Measurements from ENCODE around the gene PALD1. TPM values are rescaled to one million over a fixed set of nuclear protein-coding genes. Genes with fewer than 3 reads are reported as not detected.
A peak's percentile ranks its signal among the peaks of the same experiment; 100 is the strongest.

Gene PALD1
- total RNA-seq, 3 donors from 2014 or later (not counting 1 experiment from before 2014, with no cell fraction given), result 0.21 TPM; not detected in 2

- Mint-ChIP-seq H3K36me3 (no peaks in the 10 kb centered on the region), H3K27ac (no peak overlapping the region), H3K4me1 (peaks cover 25 to 47% of the 10 kb centered on the region in 2 donors), H3K9me3 (no peaks in the 10 kb centered on the region), H3K27me3 (ENCODE audit: low read depth in 2 of 2) (peaks cover 10 to 17% of the 10 kb centered on the region in 2 donors), H3K4me3 (peak overlapping the region; percentile 70)
- ATAC-seq, result no peak
- intact Hi-C loops (cut with micrococcal nuclease), result no loop called here
- no peak for TF ChIP-seq CTCF (IDR thresholded peaks at IDR 0.05)
- DNase-seq, result no peak
- Histone ChIP-seq H3K4me3 (ENCODE audit: low read length) (no peak overlapping the region), H3K36me3 (ENCODE audit: control insufficient read depth, insufficient read depth, low read length) (no peaks in the 10 kb centered on the region), H3K9me3 (ENCODE audit: control insufficient read depth, insufficient read depth, low read length) (no peaks in the 10 kb centered on the region), H3K27me3 (ENCODE audit: control insufficient read depth, insufficient read depth, low read length) (peaks cover 5% of the 10 kb centered on the region), H3K27ac (ENCODE audit: low read length) (no peak overlapping the region), H3K4me1 (ENCODE audit: control insufficient read depth, insufficient read depth, low read length) (peaks cover 42% of the 10 kb centered on the region)
- 79% methylated on average over 7 of the region's 8 CpGs for WGBS (ENCODE audit: insufficient coverage)
These were observed 1.2 kb downstream of the PALD1 start for GRCh38 chr10:70479626-70480238.

GRCh38 chr10:70480239-70480861 is 1.8 kb downstream of the PALD1 start:
- Mint-ChIP-seq H3K9me3 (no peaks in the 10 kb centered on the region), H3K27ac (no peak overlapping the region), H3K36me3 (no peaks in the 10 kb centered on the region), H3K4me1 (peaks cover 25 to 47% of the 10 kb centered on the region in 2 donors), H3K4me3 (peak overlapping the region; percentile 70), H3K27me3 (ENCODE audit: low read depth in 2 of 2) (peaks cover 10 to 17% of the 10 kb centered on the region in 2 donors)
- WGBS (ENCODE audit: insufficient coverage), result 14% methylated on average over 8 of the region's 9 CpGs
- peaks cover 42% of the 10 kb centered on the region for H3K4me1 ChIP-seq (ENCODE audit: control insufficient read depth, insufficient read depth, low read length)
- no peak overlapping the region for H3K4me3 ChIP-seq (ENCODE audit: low read length)
- ATAC-seq, result peak in 1 of 3 donors; percentile 10
- no peaks in the 10 kb centered on the region for H3K36me3 ChIP-seq (ENCODE audit: control insufficient read depth, insufficient read depth, low read length)
- peaks cover 5% of the 10 kb centered on the region for H3K27me3 ChIP-seq (ENCODE audit: control insufficient read depth, insufficient read depth, low read length)
- H3K27ac ChIP-seq (ENCODE audit: low read length), result no peak overlapping the region
- TF ChIP-seq CTCF (IDR thresholded peaks at IDR 0.05), result no peak
- no peaks in the 10 kb centered on the region for H3K9me3 ChIP-seq (ENCODE audit: control insufficient read depth, insufficient read depth, low read length)
- DNase-seq, result peak in 1 of 2 donors; percentile 50
- intact Hi-C loops (cut with micrococcal nuclease), result no loop called here

GRCh38 chr10:70481105-70481504 is 2.5 kb downstream of the PALD1 start:
- Histone ChIP-seq H3K27ac (ENCODE audit: low read length) (no peak overlapping the region), H3K27me3 (ENCODE audit: control insufficient read depth, insufficient read depth, low read length) (peaks cover 5% of the 10 kb centered on the region), H3K4me1 (ENCODE audit: control insufficient read depth, insufficient read depth, low read length) (peaks cover 42% of the 10 kb centered on the region), H3K36me3 (ENCODE audit: control insufficient read depth, insufficient read depth, low read length) (no peaks in the 10 kb centered on the region), H3K9me3 (ENCODE audit: control insufficient read depth, insufficient read depth, low read length) (no peaks in the 10 kb centered on the region), H3K4me3 (ENCODE audit: low read length) (no peak overlapping the region)
- Mint-ChIP-seq H3K27me3 (ENCODE audit: low read depth in 2 of 2) (peaks cover 10 to 17% of the 10 kb centered on the region in 2 donors), H3K4me3 (no peak overlapping the region), H3K36me3 (no peaks in the 10 kb centered on the region), H3K27ac (no peak overlapping the region), H3K4me1 (peaks cover 25 to 47% of the 10 kb centered on the region in 2 donors), H3K9me3 (no peaks in the 10 kb centered on the region)
- ATAC-seq (no peak), DNase-seq (no peak)
- no peak for TF ChIP-seq CTCF (IDR thresholded peaks at IDR 0.05)
- intact Hi-C loops (cut with micrococcal nuclease), result no loop called here
- 89% methylated on average over 9 of the region's 9 CpGs for WGBS (ENCODE audit: insufficient coverage)

Data from natural killer cell (primary cell).